ENCODE results near the gene ASIC2. TPM values are rescaled to one million over a fixed set of nuclear protein-coding genes. Genes with fewer than 3 reads are reported as not detected.

ASIC2 gene
- total RNA-seq, 2 experiments from 2014 or later, result not detected

DNA sequence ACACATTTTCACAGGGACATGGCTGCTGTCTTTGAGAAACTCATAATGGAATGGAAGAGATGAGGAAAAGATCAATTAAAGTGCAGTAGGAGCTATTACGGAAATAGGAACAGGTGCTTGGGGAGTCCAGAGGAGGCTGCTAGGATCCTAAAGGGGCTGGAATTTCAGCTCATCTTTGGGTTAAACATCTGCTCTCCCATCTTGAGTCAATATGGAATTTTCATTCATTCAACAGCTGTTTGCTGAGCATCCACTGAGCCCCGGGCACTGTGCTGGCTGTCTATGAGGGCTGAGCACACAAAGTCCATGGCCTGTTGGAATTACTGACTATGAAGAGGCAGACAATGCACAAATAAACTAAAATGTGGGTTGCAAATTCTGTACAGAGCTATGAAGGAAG is 47.9 kb downstream of the ASIC2 start:
- ATAC-seq, result no peak
- no peak for DNase-seq
- no peak overlapping the region for H3K4me3 Mint-ChIP-seq
- H3K36me3 Mint-ChIP-seq, result no peaks in the 10 kb centered on the region
- H3K4me1 Mint-ChIP-seq, result no peaks in the 10 kb centered on the region
- no peaks in the 10 kb centered on the region for H3K9me3 Mint-ChIP-seq (ENCODE audit: low read depth)
- peaks cover 6% of the 10 kb centered on the region for H3K27me3 Mint-ChIP-seq
- no peak overlapping the region for H3K27ac Mint-ChIP-seq
- CTCF ChIA-PET, result interaction anchor here (1.1 kb wide), 1 partner anchor 82 kb away, joined by 3 read pairs; no protein-coding TSS in a partner anchor

DNA sequence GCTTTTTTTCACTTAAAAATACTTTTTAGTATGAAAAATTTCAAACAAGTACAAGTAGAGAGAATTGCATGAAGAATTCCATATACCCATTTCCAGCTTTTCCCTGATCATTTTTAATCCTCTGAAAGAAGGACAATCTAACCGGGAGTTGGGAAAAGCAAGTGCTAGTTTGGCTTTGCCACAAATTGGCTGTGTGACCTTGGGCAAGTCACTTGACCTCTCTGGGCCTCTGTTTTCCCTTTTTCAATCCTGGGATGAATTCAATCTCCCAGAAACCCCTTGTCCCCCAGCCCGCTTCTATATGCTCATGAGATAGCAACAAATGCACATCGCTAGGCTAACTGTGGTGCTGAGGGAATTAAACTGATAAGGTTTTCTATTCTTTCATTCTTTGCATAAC is 49.4 kb downstream of the ASIC2 start:
- H3K27ac Mint-ChIP-seq, result no peak overlapping the region

GRCh38 chr17:33242375-33243124 is 50.5 kb downstream of the ASIC2 start:
- H3K9me3 Mint-ChIP-seq (ENCODE audit: low read depth), result no peaks in the 10 kb centered on the region
- no peaks in the 10 kb centered on the region for H3K4me1 Mint-ChIP-seq
- no peaks in the 10 kb centered on the region for H3K36me3 Mint-ChIP-seq
- H3K27me3 Mint-ChIP-seq, result peaks cover 6% of the 10 kb centered on the region
- no peak overlapping the region for H3K4me3 Mint-ChIP-seq
- CTCF ChIA-PET, result no interaction called here
- DNase-seq, result no peak
- ATAC-seq, result no peak
- H3K27ac Mint-ChIP-seq, result no peak overlapping the region

More for the DNA sequence above, 49.4 kb downstream of the ASIC2 start:
- no peak for ATAC-seq
- Mint-ChIP-seq H3K36me3 (no peaks in the 10 kb centered on the region), H3K27me3 (peaks cover 6% of the 10 kb centered on the region), H3K4me1 (no peaks in the 10 kb centered on the region), H3K4me3 (no peak overlapping the region), H3K9me3 (ENCODE audit: low read depth) (no peaks in the 10 kb centered on the region)
- CTCF ChIA-PET, result no interaction called here
- no peak for DNase-seq

DNA sequence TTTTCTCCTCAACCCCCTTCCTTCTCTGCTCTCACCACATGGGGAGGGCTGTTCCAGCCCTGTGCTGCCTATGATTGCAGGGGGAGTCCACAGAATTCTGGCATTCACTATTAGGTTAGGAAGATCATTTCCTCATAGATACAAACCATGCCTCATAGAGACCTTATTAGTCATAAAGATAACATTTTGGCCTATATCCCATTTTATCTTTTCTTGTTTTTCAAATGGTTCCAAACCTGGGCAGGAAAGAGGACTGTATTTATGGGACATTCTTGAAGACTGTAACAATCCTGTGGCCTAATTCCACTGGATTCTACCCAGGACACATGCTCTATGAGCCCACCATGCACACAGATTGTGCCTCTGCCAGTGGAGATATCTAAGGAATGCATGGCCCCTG is 51.7 kb downstream of the ASIC2 start:
- peaks cover 3% of the 10 kb centered on the region for H3K27me3 Mint-ChIP-seq
- H3K27ac Mint-ChIP-seq, result no peak overlapping the region
- H3K4me3 Mint-ChIP-seq, result no peak overlapping the region
- CTCF ChIA-PET, result no interaction called here
- H3K4me1 Mint-ChIP-seq, result no peaks in the 10 kb centered on the region
- DNase-seq, result no peak
- no peaks in the 10 kb centered on the region for H3K36me3 Mint-ChIP-seq
- ATAC-seq, result no peak
- H3K9me3 Mint-ChIP-seq (ENCODE audit: low read depth), result no peaks in the 10 kb centered on the region

DNA sequence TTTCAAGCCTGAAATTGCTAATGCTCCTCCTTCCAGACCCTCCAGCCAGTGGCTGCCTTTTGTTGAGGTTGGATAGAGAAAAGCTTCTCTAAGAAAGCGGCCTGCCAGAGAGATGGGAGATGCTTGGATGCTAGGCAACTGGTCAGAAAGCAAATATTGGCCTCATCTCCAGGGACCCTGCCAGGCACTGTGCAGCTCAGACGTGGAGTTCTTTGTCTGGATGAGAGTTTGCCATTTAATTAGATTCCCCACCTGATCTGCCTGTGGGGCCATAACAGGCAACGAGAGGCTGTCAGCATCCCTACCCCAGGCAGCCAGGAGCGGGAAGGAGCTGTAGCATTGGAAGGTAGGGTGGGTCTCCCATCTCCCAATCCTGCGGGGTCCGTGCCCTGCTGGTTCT is 52.7 kb downstream of the ASIC2 start:
- Mint-ChIP-seq H3K36me3 (no peaks in the 10 kb centered on the region), H3K27me3 (peaks cover 3% of the 10 kb centered on the region), H3K4me1 (no peaks in the 10 kb centered on the region), H3K27ac (no peak overlapping the region), H3K4me3 (no peak overlapping the region), H3K9me3 (ENCODE audit: low read depth) (no peaks in the 10 kb centered on the region)
- ATAC-seq, result no peak
- CTCF ChIA-PET, result no interaction called here
- DNase-seq, result no peak

- ATAC-seq (no peak), DNase-seq (no peak)
- Mint-ChIP-seq H3K27ac (no peak overlapping the region), H3K36me3 (no peaks in the 10 kb centered on the region), H3K9me3 (ENCODE audit: low read depth) (no peaks in the 10 kb centered on the region), H3K27me3 (peaks cover 3% of the 10 kb centered on the region), H3K4me3 (no peak overlapping the region), H3K4me1 (no peaks in the 10 kb centered on the region)
- CTCF ChIA-PET, result no interaction called here
These were observed 53.4 kb downstream of the ASIC2 start for GRCh38 chr17:33239702-33240101.

GRCh38 chr17:33234930-33235685 is 58.0 kb downstream of the ASIC2 start:
- H3K9me3 Mint-ChIP-seq (ENCODE audit: low read depth), result no peaks in the 10 kb centered on the region
- H3K4me3 Mint-ChIP-seq, result no peak overlapping the region
- H3K27me3 Mint-ChIP-seq, result no peaks in the 10 kb centered on the region
- no peak overlapping the region for H3K27ac Mint-ChIP-seq
- H3K4me1 Mint-ChIP-seq, result no peaks in the 10 kb centered on the region
- ATAC-seq (no peak), DNase-seq (no peak)
- CTCF ChIA-PET, result no interaction called here
- H3K36me3 Mint-ChIP-seq, result no peaks in the 10 kb centered on the region

- Mint-ChIP-seq H3K4me1 (no peaks in the 10 kb centered on the region), H3K4me3 (no peak overlapping the region), H3K36me3 (no peaks in the 10 kb centered on the region), H3K27ac (no peak overlapping the region), H3K27me3 (no peaks in the 10 kb centered on the region), H3K9me3 (ENCODE audit: low read depth) (no peaks in the 10 kb centered on the region)
- DNase-seq, result no peak
- no peak for ATAC-seq
- CTCF ChIA-PET, result no interaction called here
These were observed 58.9 kb downstream of the ASIC2 start for GRCh38 chr17:33234233-33234632.

DNA sequence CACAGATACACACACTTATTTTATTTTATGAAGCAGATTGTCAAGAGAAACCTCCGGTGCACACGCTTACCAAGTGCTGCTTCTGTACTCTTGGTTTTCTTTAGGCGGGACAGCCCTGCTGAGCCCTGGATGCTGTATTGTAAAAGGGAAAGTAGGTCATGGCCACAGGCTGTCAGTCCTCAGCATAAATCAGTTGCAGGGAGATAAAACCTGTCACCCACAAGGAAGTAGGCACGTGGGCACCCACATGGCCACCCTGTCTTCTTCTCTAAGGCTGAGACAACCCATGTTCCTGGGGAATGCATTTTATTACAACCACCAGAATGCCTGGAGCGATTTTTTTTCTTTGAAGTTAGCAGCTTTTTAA is 59.3 kb downstream of the ASIC2 start:
- ATAC-seq (no peak), DNase-seq (no peak)
- Mint-ChIP-seq H3K36me3 (no peaks in the 10 kb centered on the region), H3K9me3 (ENCODE audit: low read depth) (no peaks in the 10 kb centered on the region), H3K4me3 (no peak overlapping the region), H3K4me1 (no peaks in the 10 kb centered on the region), H3K27ac (no peak overlapping the region), H3K27me3 (no peaks in the 10 kb centered on the region)
- CTCF ChIA-PET, result no interaction called here

DNA sequence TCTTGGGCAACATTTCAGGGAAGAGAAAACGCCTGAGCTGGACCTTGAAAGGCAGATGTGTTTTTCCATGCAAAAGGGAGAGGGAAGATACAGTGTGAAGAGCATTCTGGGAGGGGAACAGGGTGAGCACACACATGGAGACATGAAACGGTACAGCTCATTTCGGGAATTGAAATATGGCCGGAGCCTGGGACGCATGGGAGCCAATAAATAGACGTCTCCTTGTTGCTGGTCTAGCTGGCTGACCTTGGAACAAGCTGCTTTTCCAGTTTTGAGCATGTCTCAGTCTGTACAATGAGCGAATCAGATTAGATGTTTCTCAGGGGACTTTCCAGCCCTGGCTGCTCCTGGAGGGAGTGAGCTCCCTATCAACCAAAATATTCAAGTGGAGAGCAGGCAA is 63.6 kb downstream of the ASIC2 start:
- ATAC-seq (no peak), DNase-seq (no peak)
- no peaks in the 10 kb centered on the region for H3K36me3 Mint-ChIP-seq
- no peaks in the 10 kb centered on the region for H3K9me3 Mint-ChIP-seq (ENCODE audit: low read depth)
- H3K27ac Mint-ChIP-seq, result no peak overlapping the region
- H3K4me1 Mint-ChIP-seq, result no peaks in the 10 kb centered on the region
- CTCF ChIA-PET, result no interaction called here
- no peak overlapping the region for H3K4me3 Mint-ChIP-seq
- peaks cover 3% of the 10 kb centered on the region for H3K27me3 Mint-ChIP-seq

DNA sequence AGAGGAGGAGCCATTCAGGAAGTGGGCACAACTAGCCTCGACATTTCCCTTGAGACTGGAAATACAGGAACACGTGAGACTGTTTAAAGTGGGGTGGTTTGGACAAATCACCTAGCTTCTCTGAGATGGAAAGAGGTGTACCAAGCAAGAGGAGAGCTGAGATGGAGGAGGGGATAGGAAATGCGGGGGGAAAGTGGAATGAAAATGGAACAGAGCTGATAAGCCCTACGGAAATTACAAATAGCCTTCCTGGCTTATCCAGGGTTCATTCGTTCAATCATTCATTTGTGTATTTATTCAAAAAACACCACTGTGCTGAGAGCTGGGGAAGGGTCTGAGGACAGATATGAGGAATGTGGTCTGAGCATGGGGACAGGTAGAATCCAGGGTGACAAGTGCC is 64.1 kb downstream of the ASIC2 start:
- H3K27me3 Mint-ChIP-seq, result peaks cover 6% of the 10 kb centered on the region
- no peaks in the 10 kb centered on the region for H3K9me3 Mint-ChIP-seq (ENCODE audit: low read depth)
- no peak overlapping the region for H3K27ac Mint-ChIP-seq
- no peak overlapping the region for H3K4me3 Mint-ChIP-seq
- no peaks in the 10 kb centered on the region for H3K36me3 Mint-ChIP-seq
- ATAC-seq (no peak), DNase-seq (no peak)
- H3K4me1 Mint-ChIP-seq, result no peaks in the 10 kb centered on the region
- CTCF ChIA-PET, result no interaction called here

DNA sequence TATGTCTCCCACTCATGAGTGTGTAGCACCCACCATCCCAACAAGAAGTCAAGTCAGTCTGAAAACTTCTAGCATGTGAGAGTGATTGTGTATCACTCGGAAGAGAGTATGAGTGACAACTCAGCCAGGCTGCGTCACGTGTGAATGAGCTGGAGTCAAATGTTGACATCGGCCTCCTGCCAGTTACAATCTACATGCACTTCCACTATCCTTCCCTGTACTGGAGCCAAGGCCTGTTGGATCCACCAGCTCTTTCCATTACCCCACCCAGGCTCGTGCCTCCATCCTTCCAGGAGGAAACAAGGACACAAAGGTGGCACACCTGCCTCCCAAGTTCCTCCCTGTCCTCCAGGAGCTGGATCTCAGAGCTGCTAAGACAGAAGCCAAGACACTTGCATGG is 64.5 kb downstream of the ASIC2 start:
- ATAC-seq (no peak), DNase-seq (no peak)
- CTCF ChIA-PET, result no interaction called here
- Mint-ChIP-seq H3K4me3 (no peak overlapping the region), H3K4me1 (no peaks in the 10 kb centered on the region), H3K9me3 (ENCODE audit: low read depth) (no peaks in the 10 kb centered on the region), H3K36me3 (no peaks in the 10 kb centered on the region), H3K27me3 (peaks cover 6% of the 10 kb centered on the region), H3K27ac (no peak overlapping the region)

GRCh38 chr17:33227911-33228310 is 65.2 kb downstream of the ASIC2 start:
- Mint-ChIP-seq H3K4me1 (no peaks in the 10 kb centered on the region), H3K4me3 (no peak overlapping the region), H3K9me3 (ENCODE audit: low read depth) (no peaks in the 10 kb centered on the region), H3K27me3 (peaks cover 6% of the 10 kb centered on the region), H3K27ac (no peak overlapping the region), H3K36me3 (no peaks in the 10 kb centered on the region)
- CTCF ChIA-PET, result no interaction called here
- DNase-seq (no peak), ATAC-seq (no peak)

DNA sequence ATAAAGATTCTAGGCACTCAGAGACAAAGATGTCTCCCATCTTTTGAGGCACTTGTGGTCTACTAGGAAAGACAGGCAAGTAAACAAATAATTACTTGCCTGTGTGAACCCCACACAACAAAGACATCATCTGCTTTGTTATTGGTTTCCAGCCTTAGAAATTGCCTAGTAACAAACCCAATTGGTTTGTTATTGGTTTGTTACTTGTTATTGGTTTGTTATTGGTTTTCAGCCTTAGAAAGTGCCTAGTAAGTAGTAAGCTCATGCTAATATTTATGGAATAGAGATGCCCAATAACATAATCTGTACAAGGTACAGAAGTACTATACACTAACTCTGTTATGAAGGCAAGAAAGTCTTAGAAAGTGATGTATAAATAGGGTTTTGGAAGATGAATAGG is 67.1 kb downstream of the ASIC2 start:
- H3K27me3 Mint-ChIP-seq, result peaks cover 6% of the 10 kb centered on the region
- ATAC-seq (no peak), DNase-seq (no peak)
- no peaks in the 10 kb centered on the region for H3K9me3 Mint-ChIP-seq (ENCODE audit: low read depth)
- H3K36me3 Mint-ChIP-seq, result no peaks in the 10 kb centered on the region
- CTCF ChIA-PET, result no interaction called here
- no peak overlapping the region for H3K4me3 Mint-ChIP-seq
- no peaks in the 10 kb centered on the region for H3K4me1 Mint-ChIP-seq
- H3K27ac Mint-ChIP-seq, result no peak overlapping the region
